H1 (cell line): ENCODE results near the gene TTC33.
"Not testable (repeated sequence)": the region's sequence is repeated elsewhere in the genome, so short reads cannot be mapped to it uniquely, and the experiment has no call there.

ENCODE experiments used
- BACH1 ChIP-seq: IDR thresholded peaks from 2 replicates; pipeline ENCODE4 v1.6.1; 2012; ENCODE audit warnings: low read length, improper control_type of control experiment
- CHD2 ChIP-seq: IDR thresholded peaks from 2 replicates; pipeline ENCODE4 v1.6.1; 2012; ENCODE audit warnings: low read length, improper control_type of control experiment
- JUND ChIP-seq: IDR thresholded peaks from 2 replicates; pipeline ENCODE4 v1.6.1; 2011; ENCODE audit warnings: mild to moderate bottlenecking, improper control_type of control experiment, low read length
- SIN3A ChIP-seq, 2 experiments: IDR thresholded peaks in 1 of 2; conservative IDR thresholded peaks in 1 of 2; 2 replicates each; pipeline ENCODE4 v1.6.1; 2011 to 2012; ENCODE audit warnings: low read length in 2 of 2, improper control_type of control experiment in 1 of 2, low read depth in 1 of 2, mild to moderate bottlenecking in 1 of 2
- TAF1 ChIP-seq: IDR thresholded peaks from 2 replicates; pipeline ENCODE4 v1.6.1; 2011; ENCODE audit warnings: mild to moderate bottlenecking, low read depth, low read length
- YY1 ChIP-seq: IDR thresholded peaks from 2 replicates; pipeline ENCODE4 v1.6.1; 2011; ENCODE audit warnings: low read depth, mild to moderate bottlenecking, low read length

GRCh38 chr5:40702027-40702426 is 53.7 kb downstream of the TTC33 start:
- TF ChIP-seq JUND; TAF1; YY1; BACH1; SIN3A (conservative IDR thresholded peaks at IDR 0.05 in 1 of 2, IDR thresholded peaks at IDR 0.05 in 1 of 2; ENCODE audit: low read depth in 1 of 2, low read length in 2 of 2); CHD2: not testable (repeated sequence)
